ENCODE data around the gene DMTF1. TPM values are rescaled to one million over a fixed set of nuclear protein-coding genes. Genes with fewer than 3 reads are reported as not detected.
A peak's percentile ranks its signal among the peaks of the same experiment; 100 is the strongest.

The DMTF1 gene
- 55.6 to 82.8 TPM (median 56.8 TPM) in 3 replicates for total RNA-seq
- long read RNA-seq, transcript DMTF1-201 (18 exons, 3,801 nt) = major isoform, 12 of 24 reads
- long read RNA-seq, partial matches to known transcripts = 4 of 24 reads
- long read RNA-seq, other reads (novel, unspliced or antisense) = 6 of 24 reads

DNA sequence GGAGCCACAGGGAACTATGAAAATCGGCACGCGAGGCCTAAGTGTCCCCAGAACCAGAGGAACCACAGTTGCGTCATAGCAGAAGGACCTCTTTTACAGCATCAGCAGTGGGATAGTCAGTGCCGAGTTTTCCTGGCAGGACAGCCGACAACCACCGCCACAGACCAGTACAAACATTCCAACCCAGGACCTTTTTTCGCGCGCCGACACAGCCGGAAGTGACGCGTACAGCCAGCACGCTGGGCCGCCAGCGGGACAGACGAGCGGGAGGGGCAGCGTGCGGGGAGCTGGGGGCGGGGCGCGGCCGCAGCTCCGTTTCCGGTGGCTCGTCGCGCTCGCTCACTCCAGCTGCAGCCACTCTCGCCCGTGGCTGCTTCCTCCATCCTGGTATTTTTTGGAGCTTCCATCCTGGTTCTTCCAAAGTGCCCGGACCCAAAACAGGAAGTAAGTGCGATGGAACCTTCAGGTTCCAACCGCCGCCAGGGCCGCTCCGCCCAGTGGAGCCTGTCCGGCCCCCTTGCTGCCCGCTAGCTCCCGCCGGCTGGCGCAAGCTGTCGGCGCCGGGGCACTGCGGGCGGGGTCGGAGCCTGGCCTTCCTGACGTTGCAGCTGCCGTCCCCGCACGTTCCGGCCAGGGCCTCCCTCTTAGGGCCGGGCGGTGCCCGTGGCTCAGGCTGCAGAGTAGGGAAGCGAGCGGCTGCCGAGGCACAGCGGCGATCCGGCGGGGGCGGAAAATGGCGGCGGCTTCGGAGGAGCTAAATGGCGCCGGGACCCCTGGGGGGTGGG is at the start of gene DMTF1:
Gene DMTF1, plus strand, starts transcription at position 342 of the 785 bp plus-strand sequence. CDS start 12,489 bp downstream, outside the sequence.
- no peaks in the 10 kb centered on the region for H3K9me3 Mint-ChIP-seq (ENCODE audit: low read depth)
- peak; percentile 97 for DNase-seq (ENCODE audit: low spot score)
- peaks cover 44% of the 10 kb centered on the region for H3K4me1 Mint-ChIP-seq (ENCODE audit: low read depth)
- no peaks in the 10 kb centered on the region for H3K36me3 Mint-ChIP-seq (ENCODE audit: low read depth)
- no peak for TF ChIP-seq CTCF (IDR thresholded peaks at IDR 0.05)
- peak within 1 kb of the TSS; percentile 83 for H3K4me3 Mint-ChIP-seq (ENCODE audit: unreplicated experiment)
- H3K27me3 Mint-ChIP-seq (ENCODE audit: low read depth) = no peaks in the 10 kb centered on the region
- peak within 1 kb of the TSS; percentile 99 for H3K27ac Mint-ChIP-seq (ENCODE audit: unreplicated experiment)

DNA sequence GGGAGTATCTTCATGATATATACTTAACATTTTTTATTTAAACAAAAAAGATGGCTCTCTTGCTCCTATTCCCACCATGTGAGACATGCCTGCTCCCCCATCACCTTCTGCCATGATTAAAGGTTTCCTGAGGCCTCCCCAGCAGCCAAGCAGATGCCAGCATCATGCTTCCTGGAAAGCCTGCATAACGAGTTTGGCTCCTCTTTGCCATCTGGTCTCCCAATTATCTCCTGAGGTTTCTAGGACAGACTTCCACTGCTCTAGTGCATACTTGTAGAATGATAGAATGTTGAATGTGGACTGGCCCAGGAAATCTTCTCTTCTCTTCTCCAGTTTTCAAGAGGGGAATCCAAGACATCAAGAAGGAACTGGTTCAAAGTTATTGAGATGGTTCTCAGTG is 46.9 kb upstream of the DMTF1 start:
- Mint-ChIP-seq H3K4me1 (ENCODE audit: low read depth) (no peaks in the 10 kb centered on the region), H3K27ac (ENCODE audit: unreplicated experiment) (no peak overlapping the region), H3K36me3 (ENCODE audit: low read depth) (no peaks in the 10 kb centered on the region), H3K9me3 (ENCODE audit: low read depth) (peaks cover 4% of the 10 kb centered on the region), H3K4me3 (ENCODE audit: unreplicated experiment) (no peak overlapping the region), H3K27me3 (ENCODE audit: low read depth) (peaks cover 36% of the 10 kb centered on the region)
- no peak for TF ChIP-seq CTCF (IDR thresholded peaks at IDR 0.05)
- DNase-seq (ENCODE audit: low spot score) = no peak

DNA sequence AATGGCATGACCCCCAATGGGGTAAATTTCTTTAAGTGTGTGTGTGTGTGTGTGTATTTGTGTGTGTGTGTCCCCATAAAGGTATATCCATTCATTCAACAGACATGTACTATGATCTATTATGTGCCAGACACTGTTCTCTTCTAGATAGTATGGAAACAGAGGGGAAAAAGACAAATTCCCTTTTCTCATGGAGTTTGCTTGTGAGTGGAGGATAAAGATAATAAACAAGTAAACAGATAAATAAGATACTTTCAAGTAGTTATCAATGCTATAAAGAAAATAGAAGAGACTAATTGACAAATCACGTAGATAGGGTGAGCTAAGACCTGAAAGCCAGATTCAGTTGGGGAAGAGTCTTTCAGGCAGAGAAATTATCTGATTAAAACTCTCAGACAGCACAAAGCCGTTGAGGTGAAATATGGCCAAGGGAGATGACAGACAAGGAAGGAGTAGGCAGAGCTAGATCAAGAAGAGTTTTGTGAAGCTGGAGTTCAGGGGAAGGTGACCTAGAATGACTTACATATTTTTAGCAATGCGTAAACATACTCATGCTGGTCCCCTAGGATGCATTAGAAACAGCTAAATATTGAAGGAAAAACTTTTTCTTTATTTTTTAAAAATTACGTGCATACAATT is 45.2 kb upstream of the DMTF1 start:
- Mint-ChIP-seq H3K9me3 (ENCODE audit: low read depth) (peaks cover 4% of the 10 kb centered on the region), H3K4me1 (ENCODE audit: low read depth) (no peaks in the 10 kb centered on the region), H3K27me3 (ENCODE audit: low read depth) (peaks cover 26% of the 10 kb centered on the region), H3K27ac (ENCODE audit: unreplicated experiment) (no peak overlapping the region), H3K4me3 (ENCODE audit: unreplicated experiment) (no peak overlapping the region), H3K36me3 (ENCODE audit: low read depth) (no peaks in the 10 kb centered on the region)
- TF ChIP-seq CTCF (IDR thresholded peaks at IDR 0.05) = no peak
- DNase-seq (ENCODE audit: low spot score) = no peak

GRCh38 chr7:87107949-87108776 is 44.1 kb upstream of the DMTF1 start:
- TF ChIP-seq CTCF (IDR thresholded peaks at IDR 0.05) = no peak
- Mint-ChIP-seq H3K36me3 (ENCODE audit: low read depth) (no peaks in the 10 kb centered on the region), H3K9me3 (ENCODE audit: low read depth) (peaks cover 4% of the 10 kb centered on the region), H3K4me3 (ENCODE audit: unreplicated experiment) (no peak overlapping the region), H3K4me1 (ENCODE audit: low read depth) (no peaks in the 10 kb centered on the region), H3K27ac (ENCODE audit: unreplicated experiment) (no peak overlapping the region), H3K27me3 (ENCODE audit: low read depth) (peaks cover 23% of the 10 kb centered on the region)
- DNase-seq (ENCODE audit: low spot score) = no peak

DNA sequence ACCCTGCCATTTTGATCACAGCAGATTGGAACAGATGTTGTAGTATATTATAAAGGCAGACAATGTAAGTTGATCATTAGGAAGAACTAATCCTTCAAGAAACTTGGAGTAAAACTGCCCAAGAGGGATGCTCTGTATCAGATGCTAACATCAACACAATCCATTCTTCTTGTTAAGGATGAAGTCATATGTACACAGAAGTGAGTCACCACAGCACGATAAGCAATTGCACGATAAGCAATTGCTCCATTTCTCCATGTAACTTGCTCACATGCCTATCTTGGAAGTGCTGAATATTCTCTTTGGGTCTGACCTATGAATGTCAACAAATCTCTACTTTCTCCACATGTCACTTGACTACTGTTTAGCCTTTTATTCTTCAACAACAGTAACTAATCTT is 41.5 kb upstream of the DMTF1 start:
- peaks cover 17% of the 10 kb centered on the region for H3K27me3 Mint-ChIP-seq (ENCODE audit: low read depth)
- H3K36me3 Mint-ChIP-seq (ENCODE audit: low read depth) = no peaks in the 10 kb centered on the region
- DNase-seq (ENCODE audit: low spot score) = no peak
- H3K4me3 Mint-ChIP-seq (ENCODE audit: unreplicated experiment) = no peak overlapping the region
- no peak for TF ChIP-seq CTCF (IDR thresholded peaks at IDR 0.05)
- no peak overlapping the region for H3K27ac Mint-ChIP-seq (ENCODE audit: unreplicated experiment)
- no peaks in the 10 kb centered on the region for H3K4me1 Mint-ChIP-seq (ENCODE audit: low read depth)
- peaks cover 11% of the 10 kb centered on the region for H3K9me3 Mint-ChIP-seq (ENCODE audit: low read depth)
